ENCODE measurements around the gene FOSL2. TPM values are rescaled to one million over a fixed set of nuclear protein-coding genes. Genes with fewer than 3 reads are reported as not detected.

FOSL2 gene
- total RNA-seq, 1 donor from 2014 or later = 77.1 TPM

DNA sequence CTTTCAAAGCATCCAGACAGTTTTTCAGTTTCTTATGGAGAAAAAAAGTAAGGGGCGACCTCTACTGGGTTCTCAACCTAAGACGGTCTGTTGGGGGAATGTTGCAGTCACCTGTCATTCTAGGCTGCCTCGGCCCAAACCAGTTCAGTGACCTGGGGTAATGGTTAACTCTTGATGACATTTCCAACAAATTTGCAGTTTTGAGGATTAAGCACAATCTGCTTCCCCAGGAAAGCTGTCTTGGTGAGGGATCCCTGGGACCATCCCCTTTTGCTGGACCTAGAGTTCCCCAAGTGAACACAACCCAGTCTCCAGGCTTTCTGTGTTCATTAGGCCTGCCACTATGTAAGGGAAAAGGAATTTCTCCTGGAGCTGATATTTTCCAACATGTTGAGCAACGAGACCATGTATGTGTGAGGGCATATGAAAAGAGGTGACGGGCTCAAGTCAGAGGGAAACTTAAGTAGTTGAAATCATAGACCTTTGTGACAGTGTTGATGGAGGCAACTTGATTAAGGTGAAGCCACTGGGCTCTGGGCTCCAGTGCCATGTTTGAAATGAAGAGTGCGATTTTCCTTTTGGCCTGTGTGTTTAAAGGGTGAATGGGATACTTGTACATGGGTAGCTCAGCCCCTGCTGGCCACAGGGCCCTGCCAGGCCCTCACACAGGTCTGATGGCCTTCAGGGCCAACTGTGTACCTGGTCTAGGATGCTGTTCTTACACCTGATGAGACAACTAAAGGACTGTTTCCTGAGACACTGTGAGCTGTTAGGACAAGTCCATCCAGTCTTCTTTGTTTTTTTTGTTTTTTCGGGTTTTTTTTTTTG, 27.0 kb downstream of the FOSL2 start:
- Histone ChIP-seq H3K36me3 (ENCODE audit: control insufficient read depth, insufficient read depth, low read length) (peaks cover 4% of the 10 kb centered on the region), H3K4me3 (ENCODE audit: low read depth, low read length) (no peak overlapping the region), H3K27me3 (ENCODE audit: control insufficient read depth, insufficient read depth, low read length) (no peaks in the 10 kb centered on the region)
- TF ChIP-seq, protein P1, sequence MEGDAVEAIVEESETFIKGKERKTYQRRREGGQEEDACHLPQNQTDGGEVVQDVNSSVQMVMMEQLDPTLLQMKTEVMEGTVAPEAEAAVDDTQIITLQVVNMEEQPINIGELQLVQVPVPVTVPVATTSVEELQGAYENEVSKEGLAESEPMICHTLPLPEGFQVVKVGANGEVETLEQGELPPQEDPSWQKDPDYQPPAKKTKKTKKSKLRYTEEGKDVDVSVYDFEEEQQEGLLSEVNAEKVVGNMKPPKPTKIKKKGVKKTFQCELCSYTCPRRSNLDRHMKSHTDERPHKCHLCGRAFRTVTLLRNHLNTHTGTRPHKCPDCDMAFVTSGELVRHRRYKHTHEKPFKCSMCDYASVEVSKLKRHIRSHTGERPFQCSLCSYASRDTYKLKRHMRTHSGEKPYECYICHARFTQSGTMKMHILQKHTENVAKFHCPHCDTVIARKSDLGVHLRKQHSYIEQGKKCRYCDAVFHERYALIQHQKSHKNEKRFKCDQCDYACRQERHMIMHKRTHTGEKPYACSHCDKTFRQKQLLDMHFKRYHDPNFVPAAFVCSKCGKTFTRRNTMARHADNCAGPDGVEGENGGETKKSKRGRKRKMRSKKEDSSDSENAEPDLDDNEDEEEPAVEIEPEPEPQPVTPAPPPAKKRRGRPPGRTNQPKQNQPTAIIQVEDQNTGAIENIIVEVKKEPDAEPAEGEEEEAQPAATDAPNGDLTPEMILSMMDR (IDR thresholded peaks at IDR 0.05; ENCODE audit: insufficient read depth, low read length, severe bottlenecking) = peak; percentile 7
- FAIRE-seq (no peak), DNase-seq (ENCODE audit: low read depth) (no peak)

DNA sequence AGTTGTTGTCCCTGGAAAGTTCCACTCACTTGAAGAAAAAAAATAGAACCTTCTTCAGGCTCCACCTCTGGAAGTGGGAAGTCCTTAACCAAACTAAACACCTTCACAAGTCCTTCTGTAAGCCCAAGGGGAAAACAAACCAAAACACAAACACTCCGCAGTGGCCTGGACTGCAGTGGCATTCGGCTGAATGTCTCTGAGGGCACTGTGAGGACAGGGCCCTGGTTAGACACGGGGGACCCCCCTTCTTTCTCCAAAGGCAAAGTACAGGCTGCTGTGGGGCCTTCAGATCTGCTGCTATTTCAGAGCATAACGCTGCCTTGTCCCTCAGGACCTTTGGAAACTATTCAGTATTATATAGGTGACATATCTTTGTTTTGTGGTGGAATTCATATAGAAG, 28.1 kb downstream of the FOSL2 start:
- H3K4me3 ChIP-seq (ENCODE audit: low read depth, low read length) = no peak overlapping the region
- DNase-seq (ENCODE audit: low read depth) (no peak), FAIRE-seq (no peak)
- H3K27me3 ChIP-seq (ENCODE audit: control insufficient read depth, insufficient read depth, low read length) = no peaks in the 10 kb centered on the region
- TF ChIP-seq, protein P1 (IDR thresholded peaks at IDR 0.05; ENCODE audit: insufficient read depth, low read length, severe bottlenecking) = no peak
- no peaks in the 10 kb centered on the region for H3K36me3 ChIP-seq (ENCODE audit: control insufficient read depth, insufficient read depth, low read length)

DNA sequence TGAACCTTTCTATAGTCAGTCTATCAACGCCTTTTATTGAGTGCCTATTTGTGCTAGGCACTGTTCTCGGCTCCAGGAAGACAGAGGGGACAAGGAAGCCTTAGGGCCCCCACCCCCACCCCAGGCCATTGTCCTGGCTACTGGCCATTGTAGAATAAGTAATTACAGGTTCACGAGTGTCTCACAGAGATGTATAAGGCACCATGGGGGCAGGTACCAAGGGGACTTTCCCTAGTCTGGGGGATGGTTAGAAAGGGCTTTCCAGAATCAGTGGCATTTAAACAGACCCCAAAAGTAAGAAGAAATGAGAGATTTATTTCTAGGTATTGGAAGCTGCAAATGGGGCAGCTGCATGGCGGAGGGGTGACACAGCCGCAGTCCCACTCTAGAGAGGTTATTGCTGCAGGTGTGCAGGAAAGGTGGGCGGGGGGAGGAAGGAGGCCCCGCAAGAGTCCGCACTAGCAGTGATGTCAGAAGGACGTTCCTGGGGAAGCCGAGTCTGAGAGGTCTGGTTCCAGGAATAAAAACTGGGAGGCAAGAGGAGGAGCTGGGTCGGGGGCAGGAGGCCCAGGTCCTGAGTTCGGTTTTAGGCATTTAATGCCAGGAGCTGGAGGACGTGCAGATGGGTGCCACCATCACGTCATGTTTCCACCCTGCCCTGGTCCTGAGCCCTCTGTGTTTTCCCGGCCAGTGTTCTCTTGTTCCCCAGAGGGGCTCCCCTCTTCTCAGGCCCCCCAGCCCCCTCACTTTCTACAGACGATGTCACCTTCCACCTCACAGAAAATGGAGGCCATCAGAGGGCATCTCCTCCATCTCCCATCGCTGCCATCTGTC, 30.5 kb downstream of the FOSL2 start:
- FAIRE-seq = no peak
- Histone ChIP-seq H3K27me3 (ENCODE audit: control insufficient read depth, insufficient read depth, low read length) (no peaks in the 10 kb centered on the region), H3K36me3 (ENCODE audit: control insufficient read depth, insufficient read depth, low read length) (no peaks in the 10 kb centered on the region), H3K4me3 (ENCODE audit: low read depth, low read length) (no peak overlapping the region)
- DNase-seq (ENCODE audit: low read depth) = no peak
- TF ChIP-seq, protein P1 (IDR thresholded peaks at IDR 0.05; ENCODE audit: insufficient read depth, low read length, severe bottlenecking) = no peak

DNA sequence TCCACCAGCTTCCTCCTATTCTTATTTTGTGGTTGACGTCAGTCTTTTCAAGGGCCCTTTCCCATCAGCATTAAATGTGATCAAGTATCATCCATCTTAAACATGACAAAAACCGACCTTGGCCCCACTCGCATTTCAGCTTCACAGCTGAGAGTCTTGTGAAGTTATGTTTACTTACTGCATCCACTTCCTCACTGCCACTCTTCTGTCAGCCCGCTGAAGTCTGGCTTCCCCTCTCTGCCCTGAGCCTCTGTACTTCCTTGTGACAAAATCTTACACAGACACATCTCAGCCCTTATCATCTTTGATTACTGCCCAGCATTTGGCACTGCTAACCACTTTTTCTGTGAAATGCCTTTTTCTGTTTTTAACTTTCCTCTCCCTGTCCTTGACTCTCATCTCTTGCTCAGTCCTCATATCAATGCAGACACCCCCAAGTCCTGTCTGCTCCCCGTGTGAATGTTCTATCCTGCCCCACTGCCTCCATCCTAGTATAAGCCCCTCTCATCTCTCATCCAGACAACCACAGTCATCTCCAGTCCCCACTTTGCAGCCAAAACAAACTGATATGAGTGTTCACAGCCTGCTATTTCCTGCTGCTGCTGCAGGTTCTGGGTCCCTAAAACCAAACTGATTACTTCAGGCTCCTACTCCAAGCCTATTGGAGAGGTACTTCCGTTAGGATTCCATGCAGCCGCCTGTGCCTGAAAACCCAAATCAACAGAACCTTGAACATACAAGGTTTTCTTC, 31.4 kb downstream of the FOSL2 start:
- Histone ChIP-seq H3K4me3 (ENCODE audit: low read depth, low read length) (no peak overlapping the region), H3K27me3 (ENCODE audit: control insufficient read depth, insufficient read depth, low read length) (no peaks in the 10 kb centered on the region), H3K36me3 (ENCODE audit: control insufficient read depth, insufficient read depth, low read length) (no peaks in the 10 kb centered on the region)
- FAIRE-seq (no peak), DNase-seq (ENCODE audit: low read depth) (no peak)
- TF ChIP-seq, protein P1 (IDR thresholded peaks at IDR 0.05; ENCODE audit: insufficient read depth, low read length, severe bottlenecking) = no peak

DNA sequence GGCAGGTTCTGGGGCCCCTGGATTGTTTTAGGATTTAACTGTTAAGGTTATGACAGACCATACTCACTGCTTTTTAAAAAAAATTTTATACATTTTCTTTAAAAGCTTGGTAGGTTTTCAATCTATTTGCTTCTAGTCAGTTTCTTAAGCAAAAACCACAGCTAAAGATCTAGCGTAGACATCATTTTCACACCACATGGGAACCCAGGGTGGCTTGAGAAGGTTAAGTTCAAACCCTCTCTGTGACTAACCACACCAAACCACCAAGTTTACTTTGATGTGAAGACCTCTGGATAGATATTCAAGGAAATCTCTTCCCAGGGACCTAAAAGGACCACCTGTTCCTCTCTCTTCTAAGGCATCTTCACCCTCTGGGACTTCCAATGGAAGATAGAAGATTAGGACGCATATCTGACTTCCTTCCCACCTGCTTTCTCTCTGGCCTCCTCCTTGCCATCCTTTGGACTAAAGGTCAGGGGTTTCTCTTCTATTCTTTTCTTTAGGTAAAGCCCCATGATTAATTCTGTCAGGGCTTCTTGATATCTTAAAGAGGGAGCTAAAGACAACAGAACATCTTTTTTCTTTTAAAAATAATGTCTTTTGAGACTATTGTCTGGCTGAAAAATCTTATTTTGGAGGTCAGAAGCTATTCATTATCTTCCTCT, 32.3 kb downstream of the FOSL2 start:
- DNase-seq (ENCODE audit: low read depth) (no peak), FAIRE-seq (no peak)
- H3K36me3 ChIP-seq (ENCODE audit: control insufficient read depth, insufficient read depth, low read length) = no peaks in the 10 kb centered on the region
- H3K27me3 ChIP-seq (ENCODE audit: control insufficient read depth, insufficient read depth, low read length) = no peaks in the 10 kb centered on the region
- H3K4me3 ChIP-seq (ENCODE audit: low read depth, low read length) = no peak overlapping the region
- TF ChIP-seq, protein P1 (IDR thresholded peaks at IDR 0.05; ENCODE audit: insufficient read depth, low read length, severe bottlenecking) = no peak

All from bronchial epithelial cell (primary cell).